Measurements from ENCODE around the gene NTN3. TPM values are rescaled to one million over a fixed set of nuclear protein-coding genes. Genes with fewer than 3 reads are reported as not detected.

The NTN3 gene
- total RNA-seq, 8 experiments from 2014 or later, result 0.51 to 4.6 (median 1.4) TPM

GRCh38 chr16:2471653-2472487 lies 773 bp downstream of the NTN3 start:
- no peak for ATAC-seq (replicated peaks in 6 of 8)
- in situ Hi-C loops (cut with MboI; ENCODE audit: low pct_unique_long_range_greater_than_20kb in 2 of 9, low sequenced_read_pairs in 9 of 9, unreplicated experiment in 9 of 9), result no loop called here
- peak overlapping the region; percentile 22 to 39 (median 27) for H3K4me3 ChIP-seq
- 25 to 81% (median 70%) methylated on average over 1 to 12 of the region's 61 CpGs; no CpG with 5 or more reads in 6 of the 10 experiments for WGBS, 10 experiments
- H3K4me1 ChIP-seq (replicated peaks in 1 of 2), result peaks cover 66 to 75% of the 10 kb centered on the region in 2 donors
- peak overlapping the region; percentile 68 to 83 for H3K27ac ChIP-seq

GRCh38 chr16:2472488-2472864 lies 1.4 kb downstream of the NTN3 start:
- H3K4me3 ChIP-seq, result no peak overlapping the region
- in situ Hi-C loops (cut with MboI; ENCODE audit: low pct_unique_long_range_greater_than_20kb in 2 of 9, low sequenced_read_pairs in 9 of 9, unreplicated experiment in 9 of 9), result no loop called here
- H3K27ac ChIP-seq, result peak overlapping the region in 1 of 2 donors; percentile 71
- ATAC-seq (replicated peaks in 6 of 8), result no peak
- WGBS, 10 experiments, result no CpG with 5 or more reads among the region's 27 CpGs
- H3K4me1 ChIP-seq (replicated peaks in 1 of 2), result peaks cover 66 to 71% of the 10 kb centered on the region in 2 donors

GRCh38 chr16:2472885-2473445 lies 1.9 kb downstream of the NTN3 start:
- 96% methylated on average over 4 of the region's 14 CpGs; no CpG with 5 or more reads in 9 of the 10 experiments for whole genome bisulfite sequencing, 10 experiments
- in situ Hi-C loops (cut with MboI; ENCODE audit: low pct_unique_long_range_greater_than_20kb in 2 of 9, low sequenced_read_pairs in 9 of 9, unreplicated experiment in 9 of 9), result no loop called here
- H3K4me3 ChIP-seq, result peak overlapping the region; percentile 66 to 93 (median 77)
- peaks cover 63 to 66% of the 10 kb centered on the region in 2 donors for H3K4me1 ChIP-seq (replicated peaks in 1 of 2)
- ATAC-seq (replicated peaks in 6 of 8), result no peak
- H3K27ac ChIP-seq, result peak overlapping the region; percentile 71 to 78

- ATAC-seq (replicated peaks in 6 of 8), result peak in 6 of 8 experiments; percentile 0 to 18 (median 11)
- H3K4me1 ChIP-seq (replicated peaks in 1 of 2), result peaks cover 58 to 61% of the 10 kb centered on the region in 2 donors
- WGBS, 10 experiments, result no CpG with 5 or more reads among the region's 49 CpGs
- H3K4me3 ChIP-seq, result peak overlapping the region; percentile 66 to 93 (median 77)
- H3K27ac ChIP-seq, result peak overlapping the region; percentile 71 to 78
- in situ Hi-C loops (cut with MboI; ENCODE audit: low pct_unique_long_range_greater_than_20kb in 2 of 9, low sequenced_read_pairs in 9 of 9, unreplicated experiment in 9 of 9), result no loop called here
Observed at GRCh38 chr16:2473446-2473926, 2.4 kb downstream of the NTN3 start.

- WGBS, 10 experiments, result 0 to 10% (median 0%) methylated on average over 1 to 14 of the region's 100 CpGs; no CpG with 5 or more reads in 7 of the 10 experiments
- in situ Hi-C loops (cut with MboI; ENCODE audit: low pct_unique_long_range_greater_than_20kb in 2 of 9, low sequenced_read_pairs in 9 of 9, unreplicated experiment in 9 of 9), result no loop called here
- H3K4me3 ChIP-seq, result peak overlapping the region; percentile 66 to 93 (median 77)
- peak; percentile 27 to 58 (median 42) for ATAC-seq (replicated peaks in 6 of 8)
- peak overlapping the region; percentile 71 to 78 for H3K27ac ChIP-seq
- peaks cover 51 to 53% of the 10 kb centered on the region in 2 donors for H3K4me1 ChIP-seq (replicated peaks in 1 of 2)
Observed at GRCh38 chr16:2473999-2474876, 3.1 kb downstream of the NTN3 start.

- Histone ChIP-seq H3K4me3 (peak within 1 kb of the TSS; percentile 66 to 93 (median 77)), H3K4me1 (replicated peaks in 1 of 2) (peaks cover 43 to 46% of the 10 kb centered on the region in 2 donors), H3K27ac (peak within 1 kb of the TSS; percentile 71 to 78)
- peak; percentile 49 to 78 (median 54) for ATAC-seq (replicated peaks in 6 of 8)
- no CpG with 5 or more reads among the region's 77 CpGs for WGBS, 10 experiments
- in situ Hi-C loops (cut with MboI; ENCODE audit: low pct_unique_long_range_greater_than_20kb in 2 of 9, low sequenced_read_pairs in 9 of 9, unreplicated experiment in 9 of 9), result loop anchor here in 1 of 9 experiments (25.0 kb wide), 1 partner anchor 138 kb away; the partner anchor contains the start of gene ABCA3
Observed at GRCh38 chr16:2474877-2475412, 3.8 kb downstream of the NTN3 start, which contains the start of gene TBC1D24. TBC1D24 (plus strand) TSS chr16:2475127; CDS start chr16:2496149, 21,022 bp downstream.

- Histone ChIP-seq H3K4me3 (peak overlapping the region; percentile 66 to 93 (median 77)), H3K4me1 (replicated peaks in 1 of 2) (peaks cover 36 to 39% of the 10 kb centered on the region in 2 donors), H3K27ac (peak overlapping the region; percentile 62 to 71)
- in situ Hi-C loops (cut with MboI; ENCODE audit: low pct_unique_long_range_greater_than_20kb in 2 of 9, low sequenced_read_pairs in 9 of 9, unreplicated experiment in 9 of 9), result loop anchor here in 1 of 9 experiments (25.0 kb wide), 1 partner anchor 138 kb away; the partner anchor contains the start of gene ABCA3
- 28 to 72% (median 35%) methylated on average over 4 to 13 of the region's 55 CpGs; no CpG with 5 or more reads in 6 of the 10 experiments for WGBS, 10 experiments
- ATAC-seq (replicated peaks in 6 of 8), result peak in 2 of 8 experiments; percentile 0 to 2
Observed at GRCh38 chr16:2475413-2476344, 4.6 kb downstream of the NTN3 start.

GRCh38 chr16:2476345-2476720 lies 5.2 kb downstream of the NTN3 start:
- H3K27ac ChIP-seq, result no peak overlapping the region
- peaks cover 30 to 34% of the 10 kb centered on the region in 2 donors for H3K4me1 ChIP-seq (replicated peaks in 1 of 2)
- ATAC-seq (replicated peaks in 6 of 8), result no peak
- 80 to 93% (median 85%) methylated on average over 1 to 7 of the region's 9 CpGs; no CpG with 5 or more reads in 4 of the 10 experiments for WGBS, 10 experiments
- peak overlapping the region in 2 of 5 donors; percentile 73 to 91 for H3K4me3 ChIP-seq
- in situ Hi-C loops (cut with MboI; ENCODE audit: low pct_unique_long_range_greater_than_20kb in 2 of 9, low sequenced_read_pairs in 9 of 9, unreplicated experiment in 9 of 9), result loop anchor here in 1 of 9 experiments (25.0 kb wide), 1 partner anchor 139 kb away; the partner anchor contains the start of gene ABCA3

- H3K27ac ChIP-seq, result no peak overlapping the region
- in situ Hi-C loops (cut with MboI; ENCODE audit: low pct_unique_long_range_greater_than_20kb in 2 of 9, low sequenced_read_pairs in 9 of 9, unreplicated experiment in 9 of 9), result loop anchor here in 1 of 9 experiments (25.0 kb wide), 1 partner anchor 139 kb away; the partner anchor contains the start of gene ABCA3
- 50 to 100% (median 76%) methylated on average over 2 to 3 of the region's 3 CpGs; no CpG with 5 or more reads in 4 of the 10 experiments for WGBS, 10 experiments
- no peak for ATAC-seq (replicated peaks in 6 of 8)
- peaks cover 25 to 30% of the 10 kb centered on the region in 2 donors for H3K4me1 ChIP-seq (replicated peaks in 1 of 2)
- no peak overlapping the region for H3K4me3 ChIP-seq
Observed at GRCh38 chr16:2476741-2477140, 5.6 kb downstream of the NTN3 start.

- H3K27ac ChIP-seq, result no peak overlapping the region
- ATAC-seq (replicated peaks in 6 of 8), result no peak
- in situ Hi-C loops (cut with MboI; ENCODE audit: low pct_unique_long_range_greater_than_20kb in 2 of 9, low sequenced_read_pairs in 9 of 9, unreplicated experiment in 9 of 9), result loop anchor here in 1 of 9 experiments (25.0 kb wide), 1 partner anchor 140 kb away; the partner anchor contains the start of gene ABCA3
- peaks cover 21 to 24% of the 10 kb centered on the region in 2 donors for H3K4me1 ChIP-seq (replicated peaks in 1 of 2)
- 60 to 100% (median 100%) methylated on average over 1 to 3 of the region's 3 CpGs; no CpG with 5 or more reads in 3 of the 10 experiments for WGBS, 10 experiments
- no peak overlapping the region for H3K4me3 ChIP-seq
Observed at GRCh38 chr16:2477327-2477726, 6.2 kb downstream of the NTN3 start.

GRCh38 chr16:2478279-2478678 lies 7.2 kb downstream of the NTN3 start:
- H3K4me3 ChIP-seq, result no peak overlapping the region
- H3K27ac ChIP-seq, result no peak overlapping the region
- H3K4me1 ChIP-seq (replicated peaks in 1 of 2), result peaks cover 15 to 16% of the 10 kb centered on the region in 2 donors
- WGBS, 10 experiments, result 40 to 100% (median 81%) methylated on average over 1 to 8 of the region's 8 CpGs; no CpG with 5 or more reads in 6 of the 10 experiments
- in situ Hi-C loops (cut with MboI; ENCODE audit: low pct_unique_long_range_greater_than_20kb in 2 of 9, low sequenced_read_pairs in 9 of 9, unreplicated experiment in 9 of 9), result loop anchor here in 1 of 9 experiments (25.0 kb wide), 1 partner anchor 141 kb away; the partner anchor contains the start of gene ABCA3
- no peak for ATAC-seq (replicated peaks in 6 of 8)

All from motor neuron (in vitro differentiated cells).